HL-60/S4 treated with retinoic acid at 250 ng/mL for 4 days and 3 days (cell line): ENCODE data around the gene AGBL4.

Experiments used
- in situ Hi-C: fragments of 300-500 bp; cut with MboI; formaldehyde crosslinking; loops from 2 replicates; pipeline ENCODE4 v1.7.0; 2022; ENCODE audit warnings: low sequenced_read_pairs

The AGBL4 gene

GRCh38 chr1:48673332-48674105 lies 1350.2 kb downstream of the AGBL4 start:
- in situ Hi-C loops: no loop called here

GRCh38 chr1:48671578-48671977 lies 1352.2 kb downstream of the AGBL4 start:
- in situ Hi-C loops: no loop called here

- in situ Hi-C loops: no loop called here
Measured at GRCh38 chr1:48670234-48671020, 1353.3 kb downstream of the AGBL4 start.

GRCh38 chr1:48668339-48668738 lies 1355.4 kb downstream of the AGBL4 start:
- in situ Hi-C loops: no loop called here

- in situ Hi-C loops: no loop called here
Measured at GRCh38 chr1:48667782-48668181, 1356.0 kb downstream of the AGBL4 start.

GRCh38 chr1:48665708-48666407 lies 1357.9 kb downstream of the AGBL4 start:
- in situ Hi-C loops: no loop called here

- in situ Hi-C loops: no loop called here
Measured at GRCh38 chr1:48661726-48662463, 1361.9 kb downstream of the AGBL4 start.

GRCh38 chr1:48659801-48660200 lies 1364.0 kb downstream of the AGBL4 start:
- in situ Hi-C loops: no loop called here

GRCh38 chr1:48657413-48657812 lies 1366.3 kb downstream of the AGBL4 start:
- in situ Hi-C loops: no loop called here

GRCh38 chr1:48654606-48655210 lies 1369.0 kb downstream of the AGBL4 start:
- in situ Hi-C loops: no loop called here

- in situ Hi-C loops: no loop called here
Measured at GRCh38 chr1:48652334-48652733, 1371.4 kb downstream of the AGBL4 start.

GRCh38 chr1:48649880-48650279 lies 1373.9 kb downstream of the AGBL4 start:
- in situ Hi-C loops: no loop called here

GRCh38 chr1:48645883-48646282 lies 1377.9 kb downstream of the AGBL4 start:
- in situ Hi-C loops: no loop called here

- in situ Hi-C loops: no loop called here
Measured at GRCh38 chr1:48644905-48645605, 1378.7 kb downstream of the AGBL4 start.

- in situ Hi-C loops: no loop called here
Measured at GRCh38 chr1:48644190-48644900, 1379.4 kb downstream of the AGBL4 start.

- in situ Hi-C loops: no loop called here
Measured at GRCh38 chr1:48643193-48643592, 1380.6 kb downstream of the AGBL4 start.

GRCh38 chr1:48640836-48641492 lies 1382.8 kb downstream of the AGBL4 start:
- in situ Hi-C loops: no loop called here

GRCh38 chr1:48629867-48630266 lies 1393.9 kb downstream of the AGBL4 start:
- in situ Hi-C loops: no loop called here

GRCh38 chr1:48627486-48627885 lies 1396.3 kb downstream of the AGBL4 start:
- in situ Hi-C loops: no loop called here
